HG03439 (cell line): ENCODE results near the gene GAB2.

ENCODE experiments used
- ATAC-seq: cut with Tn5 transposase; IDR thresholded peaks from one replicate; pipeline ENCODE4 v1.9.1; 2021; ENCODE audit warnings: mild to moderate bottlenecking, moderate library complexity; ENCODE audit not compliant: unreplicated experiment

The GAB2 gene

GRCh38 chr11:78168539-78169477, 248.8 kb downstream of the GAB2 start:
- ATAC-seq, result no peak

- no peak for ATAC-seq
These were observed 250.7 kb downstream of the GAB2 start for GRCh38 chr11:78166855-78167469.
